Sciatic nerve (tissue), 2 donors: Measurements from ENCODE around the gene USPL1. TPM values are rescaled to one million over a fixed set of nuclear protein-coding genes. Genes with fewer than 3 reads are reported as not detected.
A peak's percentile ranks its signal among the peaks of the same experiment; 100 is the strongest.

ENCODE experiments used
- ATAC-seq: fragments of 200-7000 bp; cut with Tn5 transposase; one replicate; pipeline ENCODE4 v1.9.1; 2020; ENCODE audit warnings: mild to moderate bottlenecking, moderate library complexity
- DNase-seq: peaks from one replicate; pipeline ENCODE4 v3.0.0-alpha.2; 2020; ENCODE audit warnings: low spot score
- intact Hi-C: fragments of 100-400 bp; cut with DNase I; formaldehyde crosslinking; loops from one replicate; pipeline ENCODE4 v1.14.2; 2022
- total RNA-seq: library from RNA; stranded (reverse); fragmentation: NEBNext Ultra II Directional; extraction: Animal tissue kit (Norgen Biotek cat#: 25700); gene quantifications from one replicate; pipeline ENCODE4 v1.2.1, GENCODE V29; 2021
- donor health status: DM: no; HTN: no; CAD: no.
- donor health status: DM: no; HTN: no; CAD: no.

Gene USPL1
- total RNA-seq, 1 donor from 2014 or later, result 24.3 TPM

DNA sequence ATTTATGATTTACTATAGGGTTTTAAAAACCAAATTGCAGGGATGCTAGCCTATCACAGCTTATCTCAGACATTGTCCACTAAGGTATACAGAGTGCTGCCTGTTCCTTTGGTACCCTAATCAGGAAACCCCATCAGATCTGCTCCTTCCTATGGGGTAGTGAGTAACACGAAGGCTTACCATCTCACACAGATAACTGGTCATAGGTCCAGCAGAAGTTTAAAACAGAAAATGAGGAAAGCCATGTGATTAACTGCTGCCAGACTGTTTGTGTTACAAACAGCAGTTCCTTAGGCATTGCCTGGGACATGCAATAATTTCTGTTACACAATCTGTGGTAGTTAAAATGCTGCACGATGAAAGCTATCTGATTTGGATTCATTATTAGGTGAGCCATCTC lies 64.1 kb downstream of the USPL1 start:
- ATAC-seq (peak; percentile 72), DNase-seq (no peak)
- intact Hi-C loops, result no loop called here

- ATAC-seq, result no peak
- intact Hi-C loops, result no loop called here
Observed at GRCh38 chr13:30685320-30685859, 67.7 kb downstream of the USPL1 start.

DNA sequence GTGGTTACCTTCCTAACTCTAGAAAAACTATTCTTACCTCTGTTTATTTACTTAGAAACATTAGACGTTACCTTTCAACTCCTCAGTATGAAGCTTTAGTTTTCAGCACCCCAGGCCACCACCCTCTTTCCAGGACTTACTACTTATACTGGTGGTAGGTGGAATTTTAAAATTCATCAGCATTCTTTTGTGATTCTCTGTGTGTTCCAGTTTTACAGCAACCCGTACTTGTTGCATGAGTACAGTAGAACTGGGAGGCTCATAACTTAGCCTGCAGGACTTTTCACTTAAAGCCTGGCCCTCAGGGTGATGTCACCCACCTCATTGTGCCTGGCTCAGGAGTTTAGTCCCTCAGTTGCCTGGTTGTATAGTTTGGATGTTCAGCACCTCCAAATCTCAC lies 68.3 kb downstream of the USPL1 start:
- intact Hi-C loops, result no loop called here
- ATAC-seq (no peak), DNase-seq (no peak)

More at GRCh38 chr13:30685320-30685859, 67.7 kb downstream of the USPL1 start:
- no peak for DNase-seq

DNA sequence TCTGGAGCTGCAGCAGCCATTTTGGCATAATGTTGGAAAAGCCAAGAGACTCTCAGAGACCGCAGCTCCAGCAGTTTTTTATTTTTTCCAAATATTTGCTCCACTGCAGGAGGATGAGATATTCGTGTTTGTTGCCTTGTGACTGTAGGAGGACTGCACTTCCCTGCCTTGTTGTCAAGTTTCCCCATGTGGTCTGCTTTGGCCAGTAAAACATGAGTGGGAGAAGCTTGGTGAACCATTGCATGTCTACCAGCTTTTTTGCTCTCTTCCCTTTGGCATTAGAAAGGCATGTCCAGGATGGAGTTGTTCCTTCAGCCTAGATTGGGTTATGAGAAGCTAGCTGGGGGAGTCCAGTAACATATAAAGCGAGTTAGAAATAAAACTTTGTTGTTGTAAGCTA lies 69.9 kb downstream of the USPL1 start:
- intact Hi-C loops, result no loop called here
- ATAC-seq (no peak), DNase-seq (no peak)

- intact Hi-C loops, result loop anchor here (10.0 kb wide), 1 partner anchor 105 kb away; no protein-coding TSS in a partner anchor
- ATAC-seq, result peak; percentile 18
- no peak for DNase-seq
Observed at GRCh38 chr13:30689752-30690151, 72.0 kb downstream of the USPL1 start.

DNA sequence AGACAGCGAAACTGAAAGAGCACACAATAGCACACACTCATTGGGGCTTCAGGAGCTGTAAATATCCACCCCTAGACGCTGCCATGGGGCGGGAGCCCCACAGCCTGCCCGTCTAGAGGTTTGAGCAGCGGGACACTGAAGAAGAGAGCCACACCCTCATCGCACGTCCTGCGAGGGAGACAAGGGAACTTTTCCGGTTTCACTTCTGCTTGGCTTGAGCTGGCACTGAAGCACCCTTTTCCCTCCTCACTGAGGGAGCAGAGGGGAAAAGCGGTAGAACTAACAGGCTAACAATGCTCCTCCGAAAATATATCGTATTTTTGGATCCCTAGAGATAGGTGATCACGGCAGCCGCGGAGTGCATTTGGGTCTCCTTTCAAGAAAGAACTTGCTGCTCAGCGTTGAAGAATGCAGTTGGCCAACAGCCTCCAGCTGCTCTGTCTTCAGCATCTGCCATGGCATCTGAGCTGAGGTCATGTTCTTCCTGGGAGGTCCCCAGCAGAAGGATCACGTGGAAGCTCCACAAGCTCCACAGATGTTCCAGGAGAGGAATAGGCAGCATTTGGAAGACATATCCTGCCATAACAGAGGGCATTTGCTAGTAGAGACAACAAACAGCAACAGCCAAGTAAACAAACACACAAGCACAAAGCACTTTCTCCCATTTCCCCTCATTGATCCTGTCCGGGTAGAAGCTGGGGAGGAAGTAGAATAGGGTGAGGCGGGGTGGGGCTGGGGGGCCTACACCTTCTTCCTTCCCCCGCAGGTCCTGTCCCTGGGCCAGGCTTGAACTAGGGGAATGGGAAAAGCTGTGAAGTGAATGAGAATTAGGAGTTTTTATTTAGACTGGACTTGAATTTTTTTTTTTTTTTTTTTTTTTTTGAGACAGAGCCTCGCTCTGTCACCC lies 72.8 kb downstream of the USPL1 start:
- DNase-seq (peak; percentile 80), ATAC-seq (peak; percentile 98)
- intact Hi-C loops, result loop anchor here (10.0 kb wide), 1 partner anchor 104 kb away; no protein-coding TSS in a partner anchor

- intact Hi-C loops, result loop anchor here (10.0 kb wide), 1 partner anchor 103 kb away; no protein-coding TSS in a partner anchor
- DNase-seq (no peak), ATAC-seq (no peak)
Observed at GRCh38 chr13:30692113-30692512, 74.4 kb downstream of the USPL1 start.

- ATAC-seq (peak; percentile 75), DNase-seq (no peak)
- intact Hi-C loops, result loop anchor here (10.0 kb wide), 1 partner anchor 98 kb away; no protein-coding TSS in a partner anchor
Observed at GRCh38 chr13:30696278-30697176, 78.8 kb downstream of the USPL1 start.

DNA sequence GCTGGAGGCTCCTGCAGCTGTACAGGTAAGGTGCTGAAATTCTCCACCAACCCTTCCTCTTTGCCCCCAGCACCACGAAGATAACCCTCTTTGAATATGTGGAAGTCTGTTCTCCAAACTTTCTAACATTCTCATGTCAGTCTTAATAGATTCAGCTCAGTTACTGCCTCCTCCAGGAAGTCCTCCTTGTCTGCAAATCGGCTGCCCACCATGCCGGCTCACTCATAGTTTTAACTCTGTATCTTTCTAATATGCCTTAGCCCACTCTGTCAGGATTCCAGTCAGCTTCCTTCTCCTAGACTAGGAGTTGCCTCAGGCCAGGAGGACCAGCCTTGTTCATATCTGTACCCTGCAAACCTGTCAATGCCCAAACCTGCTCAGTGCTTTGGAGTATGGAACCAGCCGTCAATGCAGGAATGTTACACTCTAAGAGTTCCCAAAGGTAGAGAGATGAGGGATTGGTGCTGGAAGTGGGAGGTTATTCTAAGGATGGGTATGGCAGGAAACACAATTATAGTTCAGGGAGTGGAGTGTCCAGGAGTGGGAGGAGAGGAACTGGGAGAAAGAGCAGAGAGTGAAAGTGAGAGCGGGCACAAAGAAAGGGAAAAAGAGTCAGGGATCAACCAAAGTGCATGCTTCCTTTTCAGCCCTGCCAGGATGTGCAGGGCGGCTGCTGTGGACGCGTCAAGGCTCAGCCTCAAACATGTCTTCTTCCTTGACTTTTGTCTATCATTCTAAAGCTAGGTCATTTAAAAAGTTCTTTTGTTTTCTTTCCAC lies 79.6 kb downstream of the USPL1 start:
- ATAC-seq (peak; percentile 70), DNase-seq (no peak)
- intact Hi-C loops, result loop anchor here (10.0 kb wide), 1 partner anchor 97 kb away; no protein-coding TSS in a partner anchor

DNA sequence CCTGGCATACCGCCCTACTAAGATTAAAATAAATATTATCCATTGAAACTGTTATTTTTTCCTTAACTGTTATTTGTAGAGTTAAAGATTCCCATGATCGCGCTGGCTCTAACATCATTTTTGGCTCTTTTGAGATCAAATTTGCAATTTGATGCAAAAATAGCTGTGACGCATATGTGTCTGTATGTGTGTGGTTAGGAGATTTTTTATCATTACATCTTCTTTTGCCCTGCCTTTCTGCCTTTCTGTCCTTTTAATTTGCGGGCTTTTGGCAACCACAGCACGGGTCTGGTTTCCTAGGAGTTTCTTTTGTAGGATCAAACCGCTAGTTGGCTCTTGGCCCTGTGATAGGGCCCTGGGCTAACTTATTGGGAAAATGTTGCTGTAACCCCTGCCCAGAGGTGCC lies 80.3 kb downstream of the USPL1 start:
- DNase-seq (no peak), ATAC-seq (peak; percentile 59)
- intact Hi-C loops, result loop anchor here (10.0 kb wide), 1 partner anchor 97 kb away; no protein-coding TSS in a partner anchor

DNA sequence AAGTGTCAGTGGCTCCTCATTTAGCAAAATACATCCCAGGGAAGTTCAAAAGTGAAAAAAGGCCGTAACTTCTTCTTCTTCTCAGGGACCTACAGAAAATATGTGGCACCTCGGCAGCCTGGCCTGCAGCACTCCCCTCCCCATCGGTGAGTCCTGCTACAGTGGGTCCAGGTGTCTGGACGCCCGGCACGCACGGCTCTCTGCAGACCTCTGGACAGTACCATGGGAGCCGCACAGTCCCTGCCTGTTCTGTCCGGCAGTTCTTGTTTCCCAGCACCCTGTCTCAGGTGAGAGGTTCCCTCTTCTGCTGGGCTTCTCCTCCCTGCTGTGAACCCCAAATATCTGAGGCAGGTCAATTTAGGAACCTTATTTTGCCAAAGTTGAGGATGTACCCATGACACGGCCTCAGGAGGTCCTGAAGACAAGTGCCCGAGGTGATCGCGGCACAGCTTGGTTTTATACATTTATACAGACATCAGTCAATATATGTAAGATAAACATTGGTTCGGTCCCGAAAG lies 80.8 kb downstream of the USPL1 start:
- ATAC-seq (no peak), DNase-seq (no peak)
- intact Hi-C loops, result loop anchor here (10.0 kb wide), 1 partner anchor 96 kb away; no protein-coding TSS in a partner anchor

- no peak for ATAC-seq
- intact Hi-C loops, result no loop called here
- DNase-seq, result no peak
Observed at GRCh38 chr13:30700364-30700763, 82.6 kb downstream of the USPL1 start.

- intact Hi-C loops, result no loop called here
- no peak for DNase-seq
- no peak for ATAC-seq
Observed at GRCh38 chr13:30702006-30702405, 84.3 kb downstream of the USPL1 start.

GRCh38 chr13:30704596-30704995 lies 86.9 kb downstream of the USPL1 start:
- intact Hi-C loops, result no loop called here
- DNase-seq, result no peak
- ATAC-seq, result peak; percentile 11

DNA sequence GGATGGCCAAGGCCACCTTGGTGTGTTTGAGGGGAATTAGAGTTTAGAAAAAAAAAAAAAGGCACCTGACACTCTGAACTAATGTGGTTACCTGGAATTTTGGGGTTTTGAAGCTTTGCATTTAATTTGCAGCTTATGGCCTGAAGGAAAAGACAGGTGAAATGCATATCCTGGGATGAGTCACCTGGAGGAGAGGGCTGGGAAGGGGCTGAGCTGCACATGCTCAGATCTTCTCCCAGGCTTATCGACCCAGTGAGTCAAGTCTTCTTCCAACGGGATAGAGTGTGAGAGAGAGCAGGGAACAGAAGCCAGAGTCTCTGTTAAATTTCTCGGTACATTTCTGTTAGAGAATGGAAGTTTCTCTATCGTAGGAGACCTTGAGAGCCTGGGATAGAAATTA lies 88.0 kb downstream of the USPL1 start:
- ATAC-seq (no peak), DNase-seq (no peak)
- intact Hi-C loops, result no loop called here

GRCh38 chr13:30708541-30708940 lies 90.8 kb downstream of the USPL1 start:
- intact Hi-C loops, result no loop called here
- DNase-seq, result no peak
- no peak for ATAC-seq
